Small intestine (tissue), 7 donors: ENCODE data around the gene ASB4. TPM values are rescaled to one million over a fixed set of nuclear protein-coding genes. Genes with fewer than 3 reads are reported as not detected.
A peak's percentile ranks its signal among the peaks of the same experiment; 100 is the strongest.

Experiments
- DNase-seq, 2 donors: peaks; one replicate each; pipeline versions ENCODE4 v3.0.0 to v3.0.0-alpha.2; 2013
- FAIRE-seq: peaks from 2 replicates; lab custom pipeline; 2012; peaks lifted over from hg19 to GRCh38; lab: Jason Lieb, UNC
- H3K27ac ChIP-seq, 3 donors: one replicate each; pipeline ENCODE4 v1.5.1; 2013; ENCODE audit warnings: low read length in 2 of 3, mild to moderate bottlenecking in 2 of 3, control low read depth in 1 of 3, inconsistent platforms in 1 of 3, low read depth in 1 of 3, moderate library complexity in 1 of 3
- H3K27me3 ChIP-seq, 3 donors: one replicate each; pipeline ENCODE4 v1.6.1; 2013; ENCODE audit warnings: low read length in 3 of 3, inconsistent platforms in 1 of 3; ENCODE audit not compliant: control insufficient read depth in 3 of 3, insufficient read depth in 3 of 3
- H3K36me3 ChIP-seq, 3 donors: one replicate each; pipeline ENCODE4 v1.6.1; 2013; ENCODE audit warnings: low read length in 3 of 3, inconsistent platforms in 1 of 3, low read depth in 1 of 3, mild to moderate bottlenecking in 1 of 3, moderate library complexity in 1 of 3; ENCODE audit not compliant: control insufficient read depth in 3 of 3, insufficient read depth in 2 of 3
- H3K4me1 ChIP-seq, 3 donors: one replicate each; pipeline ENCODE4 v1.6.1; 2013; ENCODE audit warnings: low read length in 2 of 3, inconsistent platforms in 1 of 3, low read depth in 1 of 3, mild to moderate bottlenecking in 1 of 3, moderate library complexity in 1 of 3; ENCODE audit not compliant: control insufficient read depth in 3 of 3, insufficient read depth in 2 of 3
- H3K4me3 ChIP-seq, 3 donors: one replicate each; pipeline ENCODE4 v1.5.1; 2013; ENCODE audit warnings: low read length in 3 of 3, control low read depth in 1 of 3, inconsistent platforms in 1 of 3, low read depth in 1 of 3, mild to moderate bottlenecking in 1 of 3, moderate library complexity in 1 of 3
- H3K9me3 ChIP-seq, 2 donors: one replicate each; pipeline ENCODE4 v1.6.1; 2013; ENCODE audit warnings: low read depth in 1 of 2, low read length in 1 of 2; ENCODE audit not compliant: control insufficient read depth in 2 of 2, insufficient read depth in 1 of 2
- WGBS, 3 donors: extraction: QIAGEN DNeasy Blood & Tissue Kit; methylation state at CpG; one replicate each; pipeline ENCODE4 v1.1.7; 2013; 5-methylcytosine and 5-hydroxymethylcytosine counted together
- polyA plus RNA-seq, 4 donors: library from polyadenylated mRNA; stranded (reverse) in 3 of 4; unstranded in 1 of 4; fragments of 200-250 nt in 3 of 4; fragments of 120-200 nt in 1 of 4; gene quantifications; one replicate each; pipeline versions ENCODE4 v1.2.1 to v1.2.3, GENCODE V29; 2013
- donor health status: healthy with polysubstance abuse.
- donor health status: control.
- donor health status: control.
- donor health status: Bipolar disorder and iron deficiency.
- donor health status: healthy.

ASB4 gene
- polyA plus RNA-seq, 4 donors = 0.09 to 1.4 (median 0.38) TPM; not detected in 1

DNA sequence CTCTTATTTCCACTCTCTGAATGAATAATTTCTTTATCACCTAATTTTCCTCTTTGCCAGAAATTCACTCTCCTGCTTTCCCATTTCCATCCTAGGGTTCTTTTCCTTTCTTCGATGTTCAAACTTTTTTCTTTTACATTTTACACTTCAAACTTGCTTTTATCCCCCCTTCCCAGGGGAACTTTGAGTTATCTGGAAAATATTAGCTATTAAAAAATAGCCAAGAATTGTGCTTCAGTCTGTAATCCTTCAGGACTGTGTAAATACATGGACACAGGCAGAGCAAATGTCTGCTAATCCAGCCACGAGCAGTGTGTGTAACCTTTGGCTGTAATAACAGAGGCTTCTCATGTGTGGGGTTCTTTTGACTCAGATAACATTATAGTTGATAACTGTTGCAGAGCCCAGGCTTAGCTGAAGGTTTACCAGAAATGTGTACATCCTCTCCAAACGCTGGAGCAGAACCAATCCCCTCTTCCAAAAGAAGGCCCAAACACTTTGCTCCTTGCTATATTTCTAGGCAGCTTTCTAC is 4.6 kb downstream of the ASB4 start:
- 35 to 52% (median 44%) methylated on average over 3 of the region's 3 CpGs for WGBS, 3 donors
- Histone ChIP-seq H3K36me3 (no peaks in the 10 kb centered on the region), H3K4me1 (peaks cover 0 to 22% (median 0%) of the 10 kb centered on the region in 3 donors), H3K27ac (no peak overlapping the region), H3K4me3 (no peak overlapping the region), H3K27me3 (no peaks in the 10 kb centered on the region), H3K9me3 (no peaks in the 10 kb centered on the region)
- DNase-seq = peak; percentile 12 to 40
- no peak for FAIRE-seq

DNA sequence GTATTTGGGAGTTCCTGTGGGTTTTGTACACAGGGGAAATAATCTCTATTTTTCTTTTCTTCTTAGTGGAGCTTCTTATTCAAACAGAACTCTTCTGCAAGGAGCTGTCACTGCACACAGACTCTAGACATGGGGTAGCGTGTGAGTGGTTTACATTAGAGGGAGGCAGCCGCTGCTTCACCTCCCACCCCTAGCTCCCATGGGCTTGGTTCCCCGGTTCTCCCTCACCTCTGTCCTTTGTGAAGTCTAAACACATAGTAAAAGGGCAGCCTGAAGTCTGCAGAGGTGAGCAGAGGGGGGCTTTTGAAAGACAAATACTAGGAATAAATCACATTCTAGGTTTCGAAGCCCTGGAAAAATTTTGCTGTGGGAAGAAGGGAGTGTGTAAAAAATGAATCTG is 5.5 kb downstream of the ASB4 start:
- no peak for FAIRE-seq
- Histone ChIP-seq H3K4me1 (peaks cover 0 to 22% (median 0%) of the 10 kb centered on the region in 3 donors), H3K36me3 (no peaks in the 10 kb centered on the region), H3K27ac (no peak overlapping the region), H3K4me3 (no peak overlapping the region), H3K9me3 (no peaks in the 10 kb centered on the region), H3K27me3 (no peaks in the 10 kb centered on the region)
- WGBS, 3 donors = 85 to 91% (median 89%) methylated on average over 4 of the region's 4 CpGs
- no peak for DNase-seq

- Histone ChIP-seq H3K4me1 (peaks cover 0 to 22% (median 0%) of the 10 kb centered on the region in 3 donors), H3K9me3 (no peaks in the 10 kb centered on the region), H3K36me3 (no peaks in the 10 kb centered on the region), H3K4me3 (no peak overlapping the region), H3K27me3 (no peaks in the 10 kb centered on the region), H3K27ac (no peak overlapping the region)
- DNase-seq (peak; percentile 74 to 78), FAIRE-seq (no peak)
- 49 to 65% (median 55%) methylated on average over 2 of the region's 2 CpGs for WGBS, 3 donors
Observed at GRCh38 chr7:95491634-95492314, 6.0 kb downstream of the ASB4 start.

DNA sequence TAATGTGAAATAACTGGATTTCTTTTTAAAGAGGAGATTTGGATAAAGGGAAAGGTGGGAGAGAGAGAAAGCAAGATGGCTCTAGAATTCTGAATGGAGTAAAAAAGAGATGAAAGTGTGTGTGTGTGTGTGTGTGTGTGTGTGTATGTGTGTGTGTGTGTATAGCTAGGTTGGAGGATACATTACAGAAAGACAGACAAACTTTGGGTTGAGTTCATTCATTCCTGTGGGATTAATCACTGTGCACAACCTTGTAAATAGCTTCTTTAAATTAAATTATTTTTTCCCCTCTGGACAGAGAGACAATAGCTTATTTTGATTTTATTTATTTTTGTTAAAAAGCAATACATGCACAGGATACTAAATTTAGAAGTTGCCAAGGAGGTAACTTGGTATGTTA is 7.5 kb downstream of the ASB4 start:
- DNase-seq (no peak), FAIRE-seq (no peak)
- Histone ChIP-seq H3K36me3 (no peaks in the 10 kb centered on the region), H3K4me1 (peaks cover 0 to 21% (median 0%) of the 10 kb centered on the region in 3 donors), H3K9me3 (no peaks in the 10 kb centered on the region), H3K4me3 (no peak overlapping the region), H3K27ac (no peak overlapping the region), H3K27me3 (no peaks in the 10 kb centered on the region)

- Histone ChIP-seq H3K27ac (no peak overlapping the region), H3K4me1 (peaks cover 0 to 17% (median 0%) of the 10 kb centered on the region in 3 donors), H3K9me3 (no peaks in the 10 kb centered on the region), H3K36me3 (no peaks in the 10 kb centered on the region), H3K27me3 (no peaks in the 10 kb centered on the region), H3K4me3 (no peak overlapping the region)
- WGBS, 3 donors = 76 to 93% (median 89%) methylated on average over 2 of the region's 2 CpGs
- FAIRE-seq = no peak
- no peak for DNase-seq
Observed at GRCh38 chr7:95493844-95494243, 8.1 kb downstream of the ASB4 start.

GRCh38 chr7:95501261-95501832 is 15.6 kb downstream of the ASB4 start:
- Histone ChIP-seq H3K4me1 (no peaks in the 10 kb centered on the region), H3K36me3 (no peaks in the 10 kb centered on the region), H3K4me3 (no peak overlapping the region), H3K9me3 (no peaks in the 10 kb centered on the region), H3K27ac (no peak overlapping the region), H3K27me3 (no peaks in the 10 kb centered on the region)
- FAIRE-seq = no peak
- WGBS, 3 donors = 66 to 82% (median 70%) methylated on average over 5 of the region's 5 CpGs
- DNase-seq = no peak

DNA sequence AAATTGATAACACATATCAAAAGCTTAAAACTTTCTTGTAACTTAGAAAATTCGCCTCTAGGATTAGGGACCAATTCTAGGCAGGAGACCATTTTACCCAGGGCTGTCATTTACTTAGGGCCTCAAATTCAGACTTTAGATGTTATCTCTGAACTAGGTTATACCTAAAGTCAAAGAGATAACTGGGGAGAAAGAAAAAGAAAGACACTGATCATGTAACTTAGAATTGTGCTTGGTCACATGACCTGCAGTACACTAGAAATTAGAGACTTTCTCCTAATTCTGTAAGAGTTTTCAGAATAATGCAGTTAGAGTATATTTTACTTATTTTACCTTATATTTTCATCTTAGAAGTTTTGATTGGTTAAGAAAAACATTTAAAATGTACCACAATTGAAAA is 16.7 kb downstream of the ASB4 start:
- WGBS, 3 donors = 89 to 91% (median 90%) methylated on average over 1 of the region's 1 CpG
- Histone ChIP-seq H3K36me3 (no peaks in the 10 kb centered on the region), H3K4me1 (no peaks in the 10 kb centered on the region), H3K27me3 (no peaks in the 10 kb centered on the region), H3K4me3 (no peak overlapping the region), H3K27ac (no peak overlapping the region), H3K9me3 (no peaks in the 10 kb centered on the region)
- DNase-seq (no peak), FAIRE-seq (no peak)

GRCh38 chr7:95503271-95504131 is 17.8 kb downstream of the ASB4 start:
- Histone ChIP-seq H3K27ac (no peak overlapping the region), H3K36me3 (no peaks in the 10 kb centered on the region), H3K4me3 (no peak overlapping the region), H3K27me3 (no peaks in the 10 kb centered on the region), H3K9me3 (no peaks in the 10 kb centered on the region), H3K4me1 (no peaks in the 10 kb centered on the region)
- FAIRE-seq (no peak), DNase-seq (no peak)
- WGBS, 3 donors = 84 to 89% (median 85%) methylated on average over 6 of the region's 6 CpGs
